Activated T-cell treated with anti-CD3 and anti-CD28 coated beads, Interleukin-2, amount 50 U/mL, for 72 hours (primary cell): ENCODE measurements around the gene FOXJ1. TPM values are rescaled to one million over a fixed set of nuclear protein-coding genes. Genes with fewer than 3 reads are reported as not detected.

Experiments used
- ATAC-seq, 2 donors: fragments of 150-1000 bp; cut with Tn5 transposase; replicated peaks in 1 of 2; 2 replicates each; pipeline ENCODE4 v1.10.0; 2021; ENCODE audit warnings: moderate library complexity in 2 of 2, mild to moderate bottlenecking in 1 of 2
- DNase-seq, 2 donors: peaks; one replicate each; pipeline ENCODE4 v3.0.0; 2021 to 2022; ENCODE audit warnings: mixed read lengths in 1 of 2
- H3K27ac Mint-ChIP-seq: one replicate; pipeline ENCODE4 v1.8.0; 2022; ENCODE audit warnings: mild to moderate bottlenecking, moderate library complexity, mixed read lengths
- H3K27me3 Mint-ChIP-seq: one replicate; pipeline ENCODE4 v1.8.0; 2022; ENCODE audit warnings: low read depth, mixed read lengths
- H3K36me3 Mint-ChIP-seq, 2 donors: one replicate each; pipeline ENCODE4 v1.8.0; 2022; ENCODE audit warnings: mixed read lengths in 2 of 2, mild to moderate bottlenecking in 1 of 2; ENCODE audit not compliant: insufficient read depth in 2 of 2
- H3K4me1 Mint-ChIP-seq: one replicate; pipeline ENCODE4 v1.8.0; 2022; ENCODE audit warnings: low read depth, mixed read lengths
- H3K4me3 Mint-ChIP-seq, 2 donors: one replicate each; pipeline ENCODE4 v1.8.0; 2022; ENCODE audit warnings: mild to moderate bottlenecking in 2 of 2, mixed read lengths in 2 of 2, moderate library complexity in 2 of 2
- H3K9me3 Mint-ChIP-seq, 2 donors: one replicate each; pipeline ENCODE4 v1.8.0; 2022; ENCODE audit warnings: mixed read lengths in 2 of 2
- total RNA-seq, 2 donors: library from RNA; stranded (reverse); gene quantifications; one replicate each; pipeline ENCODE4 v1.2.3, GENCODE V29; 2022

The FOXJ1 gene
- total RNA-seq, 2 donors from 2014 or later, result 1.4 to 1.5 TPM

DNA sequence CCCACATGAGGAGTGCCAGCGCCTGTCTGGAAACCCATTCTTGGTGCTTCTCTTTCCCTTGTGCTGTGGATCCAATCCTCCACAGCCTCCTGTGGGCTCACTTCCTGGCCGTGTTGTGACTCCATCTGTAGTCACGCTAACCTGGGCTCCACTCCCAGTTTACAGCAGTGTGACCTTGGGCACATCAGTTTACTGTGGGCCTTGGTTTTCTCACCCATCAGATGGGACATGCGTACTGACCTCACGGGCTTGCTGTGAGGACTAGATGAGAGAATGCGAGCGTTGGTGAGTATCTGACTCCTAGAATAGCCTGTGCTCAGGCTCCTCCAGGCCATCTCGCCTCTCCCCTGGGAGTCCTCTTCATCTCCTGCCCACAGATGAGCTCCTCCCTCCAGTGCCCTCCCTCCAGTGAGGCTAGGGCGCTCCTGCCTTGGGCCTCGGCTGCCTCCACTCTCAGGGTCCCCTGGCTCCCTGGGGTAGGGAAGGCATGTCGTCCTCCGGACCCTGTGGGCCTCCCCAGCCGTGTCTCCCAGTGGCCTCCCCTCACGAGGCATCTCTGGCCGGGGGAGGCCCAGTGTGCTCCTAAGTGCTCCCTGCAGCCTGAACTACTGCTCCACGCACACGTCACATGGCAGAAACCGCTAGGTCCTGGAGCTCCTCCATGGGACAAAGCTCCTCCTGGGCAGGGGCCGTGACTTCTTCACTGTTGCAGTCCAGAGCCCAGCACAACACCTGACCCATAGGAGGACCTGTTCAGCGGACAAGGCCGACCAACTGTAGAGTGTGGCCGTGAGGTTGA is 5.2 kb upstream of the FOXJ1 start:
- H3K4me1 Mint-ChIP-seq, result peaks cover 60% of the 10 kb centered on the region
- peaks cover 3 to 15% of the 10 kb centered on the region in 2 donors for H3K36me3 Mint-ChIP-seq
- no peaks in the 10 kb centered on the region for H3K9me3 Mint-ChIP-seq
- H3K4me3 Mint-ChIP-seq, result peak overlapping the region; percentile 61 to 74
- no peaks in the 10 kb centered on the region for H3K27me3 Mint-ChIP-seq
- peak overlapping the region; percentile 92 for H3K27ac Mint-ChIP-seq
- ATAC-seq (peak; percentile 27 to 45), DNase-seq (no peak)

DNA sequence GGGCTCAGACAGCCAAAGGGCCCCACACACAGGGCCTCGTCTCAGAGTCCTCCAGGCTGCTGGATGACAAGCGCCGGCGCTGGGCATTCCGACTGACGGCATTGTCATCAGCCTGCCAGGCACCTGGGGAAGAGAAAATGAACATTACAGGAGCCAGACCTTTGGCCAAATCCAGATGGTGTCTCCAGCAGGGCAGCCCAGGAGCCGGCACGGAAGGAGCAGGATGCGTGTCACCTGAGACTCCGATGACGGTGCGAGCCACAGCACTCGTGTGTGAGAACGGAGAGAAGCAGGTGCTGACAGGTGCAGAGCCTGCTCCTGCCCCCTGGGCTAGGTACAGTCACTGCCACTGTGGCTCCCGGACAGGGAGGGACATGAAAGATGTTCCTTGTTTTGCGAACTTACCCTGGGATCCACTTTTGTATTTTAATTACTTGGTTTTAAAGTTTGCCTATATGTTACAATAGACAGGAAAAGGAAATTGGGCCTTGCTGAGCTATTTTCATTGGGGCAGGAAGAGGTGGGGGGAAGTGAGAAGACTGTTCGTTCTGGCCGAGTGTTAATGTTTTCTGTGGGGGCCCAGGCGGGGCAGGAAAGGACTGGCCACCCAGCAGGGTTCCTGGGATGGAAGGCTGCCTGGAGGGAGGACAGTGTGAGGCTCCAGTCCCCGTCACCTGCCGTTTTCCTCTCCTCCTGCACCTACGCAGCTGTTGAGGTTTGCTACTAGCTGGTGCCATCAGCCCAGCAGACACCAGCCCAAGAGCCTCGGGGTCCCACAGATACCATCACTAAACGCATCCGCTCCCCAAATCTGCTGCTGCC is 4.4 kb upstream of the FOXJ1 start:
- Mint-ChIP-seq H3K4me1 (peaks cover 57% of the 10 kb centered on the region), H3K27me3 (no peaks in the 10 kb centered on the region), H3K27ac (peak overlapping the region; percentile 92), H3K4me3 (peak overlapping the region; percentile 61 to 74), H3K36me3 (peaks cover 0 to 10% of the 10 kb centered on the region in 2 donors), H3K9me3 (no peaks in the 10 kb centered on the region)
- ATAC-seq, result peak; percentile 4 to 37
- peak; percentile 39 to 40 for DNase-seq

DNA sequence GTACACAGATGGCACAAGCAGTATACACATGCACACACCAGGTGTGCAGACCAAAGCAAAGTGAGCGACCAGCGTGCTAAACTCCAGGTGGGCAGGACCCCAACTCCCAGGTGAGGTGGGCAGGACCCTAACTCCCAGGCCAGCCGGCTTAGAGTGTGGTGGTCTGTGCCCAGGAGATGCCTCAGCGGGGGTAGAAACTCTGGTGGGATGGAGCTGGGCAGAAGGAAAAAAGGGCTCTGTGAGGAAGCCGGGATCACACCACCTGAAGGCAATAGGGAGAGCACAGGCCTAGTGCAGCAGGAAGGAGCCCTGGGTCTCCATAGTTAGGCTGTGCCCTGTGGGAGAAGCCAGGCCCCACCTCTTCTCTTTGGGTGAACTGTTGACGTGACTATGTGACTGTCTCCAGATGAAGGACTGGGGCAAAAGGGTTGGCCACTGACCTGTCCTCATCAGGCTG is 1.6 kb upstream of the FOXJ1 start:
- DNase-seq (no peak), ATAC-seq (no peak)
- Mint-ChIP-seq H3K9me3 (no peaks in the 10 kb centered on the region), H3K36me3 (peaks cover 0 to 2% of the 10 kb centered on the region in 2 donors), H3K27me3 (no peaks in the 10 kb centered on the region), H3K4me1 (peaks cover 62% of the 10 kb centered on the region), H3K4me3 (peak overlapping the region; percentile 49 to 80), H3K27ac (peak overlapping the region; percentile 8)

DNA sequence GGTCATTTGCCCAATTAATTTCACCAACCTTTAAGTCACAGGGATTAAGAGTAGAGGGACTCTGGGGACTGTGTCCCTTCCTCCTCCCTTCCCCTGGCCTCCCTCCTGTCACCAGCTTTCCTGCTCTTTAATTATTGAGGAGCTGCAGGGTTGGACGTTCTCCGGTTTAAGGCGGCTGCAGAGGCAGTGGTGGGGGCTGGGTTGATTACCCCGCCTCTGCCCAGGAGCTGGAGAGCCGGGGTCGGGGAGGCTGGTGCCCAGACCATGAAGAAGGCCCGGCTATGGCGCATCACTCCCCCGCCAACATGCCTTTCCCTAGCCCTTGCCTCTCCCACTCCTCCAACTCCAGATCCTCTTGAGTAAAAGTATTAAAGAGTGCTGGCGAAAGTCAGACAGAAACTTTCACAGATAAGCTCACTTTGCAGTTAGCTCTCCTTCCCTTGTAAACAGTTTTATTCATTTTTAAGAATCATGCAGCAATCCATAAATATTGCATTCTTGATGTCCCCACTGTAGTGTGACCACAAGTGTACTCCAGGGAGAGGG is 1.1 kb upstream of the FOXJ1 start:
- peaks cover 62% of the 10 kb centered on the region for H3K4me1 Mint-ChIP-seq
- ATAC-seq, result no peak
- no peaks in the 10 kb centered on the region for H3K9me3 Mint-ChIP-seq
- no peak for DNase-seq
- no peaks in the 10 kb centered on the region for H3K27me3 Mint-ChIP-seq
- H3K4me3 Mint-ChIP-seq, result peak overlapping the region; percentile 80 to 81
- H3K36me3 Mint-ChIP-seq, result no peaks in the 10 kb centered on the region
- H3K27ac Mint-ChIP-seq, result peak overlapping the region; percentile 8

DNA sequence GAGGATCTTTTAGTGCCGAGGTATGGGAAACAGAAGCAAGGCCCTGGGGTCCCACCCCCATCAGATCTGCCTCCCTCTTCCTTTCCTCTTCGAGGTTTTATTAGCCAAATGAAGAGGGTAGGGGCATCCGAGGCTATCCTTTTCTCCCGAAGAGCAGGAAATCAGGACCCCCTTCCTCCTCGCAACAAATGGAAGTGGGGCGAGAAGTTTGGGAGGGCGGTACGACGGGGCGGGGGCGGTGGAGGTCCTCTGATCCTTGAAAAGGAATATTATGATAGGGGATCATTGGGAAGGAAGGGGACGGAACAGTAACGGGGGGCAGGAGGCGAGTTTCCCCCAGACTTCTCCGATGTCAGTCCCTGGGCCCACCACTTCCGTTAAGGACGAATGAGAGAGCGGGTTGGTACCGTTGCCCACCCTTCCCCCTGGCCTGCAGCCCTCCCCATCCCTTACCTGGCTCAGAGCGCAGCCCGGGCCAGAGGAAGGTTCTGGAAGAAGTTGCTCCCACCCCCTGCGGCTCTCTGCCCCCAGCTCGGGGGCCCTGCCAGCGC is 309 bp downstream of the FOXJ1 start:
- Mint-ChIP-seq H3K27me3 (no peaks in the 10 kb centered on the region), H3K36me3 (no peaks in the 10 kb centered on the region), H3K9me3 (no peaks in the 10 kb centered on the region), H3K27ac (no peak overlapping the region), H3K4me1 (peaks cover 50% of the 10 kb centered on the region), H3K4me3 (peak overlapping the region; percentile 74 to 80)
- ATAC-seq (no peak), DNase-seq (no peak)

DNA sequence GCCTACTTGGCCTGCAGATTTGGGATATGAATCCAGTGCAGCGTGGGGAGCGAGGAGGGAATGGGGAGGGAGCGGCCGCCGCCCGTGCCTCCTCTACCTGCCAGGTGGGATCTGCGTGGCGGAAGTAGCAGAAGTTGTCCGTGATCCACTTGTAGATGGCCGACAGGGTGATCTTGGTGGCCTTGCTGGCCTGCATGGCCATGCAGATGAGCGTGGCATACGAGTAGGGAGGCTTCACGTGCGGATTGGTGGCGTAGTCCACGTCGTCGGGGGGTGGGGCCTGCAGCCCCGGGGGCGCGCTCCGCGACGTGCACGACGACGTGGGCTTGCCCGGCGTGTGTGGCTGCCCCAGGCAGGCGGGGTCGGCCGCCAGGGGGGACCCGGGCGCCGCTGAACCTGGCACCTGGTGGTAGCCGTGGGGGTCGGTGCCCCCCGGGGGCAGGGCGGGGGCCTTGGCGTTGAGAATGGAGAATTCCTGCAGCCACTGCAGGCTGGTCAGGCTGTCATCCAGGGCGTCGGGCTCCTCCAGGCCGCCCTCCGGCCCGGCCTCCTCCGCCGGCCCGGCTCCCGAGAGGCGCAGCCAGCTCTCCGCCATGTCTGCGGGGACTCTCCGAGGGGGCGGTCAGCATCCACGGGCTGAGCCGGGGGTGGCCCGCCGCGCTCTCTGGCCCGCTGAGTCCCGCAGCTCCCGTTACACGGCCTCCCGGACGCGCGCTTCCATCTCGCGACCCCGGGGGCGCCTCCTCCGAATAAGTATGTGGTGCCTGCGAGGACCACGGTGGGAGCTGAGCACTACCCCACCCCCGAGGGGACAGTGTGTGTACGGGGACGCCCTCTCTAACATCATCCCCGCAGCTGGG is 1.0 kb downstream of the FOXJ1 start:
- ATAC-seq (peak; percentile 54 to 56), DNase-seq (peak; percentile 57 to 67)
- H3K4me1 Mint-ChIP-seq, result peaks cover 48% of the 10 kb centered on the region
- no peaks in the 10 kb centered on the region for H3K9me3 Mint-ChIP-seq
- no peaks in the 10 kb centered on the region for H3K36me3 Mint-ChIP-seq
- H3K27ac Mint-ChIP-seq, result peak overlapping the region; percentile 33
- peak overlapping the region; percentile 74 to 80 for H3K4me3 Mint-ChIP-seq
- H3K27me3 Mint-ChIP-seq, result no peaks in the 10 kb centered on the region

DNA sequence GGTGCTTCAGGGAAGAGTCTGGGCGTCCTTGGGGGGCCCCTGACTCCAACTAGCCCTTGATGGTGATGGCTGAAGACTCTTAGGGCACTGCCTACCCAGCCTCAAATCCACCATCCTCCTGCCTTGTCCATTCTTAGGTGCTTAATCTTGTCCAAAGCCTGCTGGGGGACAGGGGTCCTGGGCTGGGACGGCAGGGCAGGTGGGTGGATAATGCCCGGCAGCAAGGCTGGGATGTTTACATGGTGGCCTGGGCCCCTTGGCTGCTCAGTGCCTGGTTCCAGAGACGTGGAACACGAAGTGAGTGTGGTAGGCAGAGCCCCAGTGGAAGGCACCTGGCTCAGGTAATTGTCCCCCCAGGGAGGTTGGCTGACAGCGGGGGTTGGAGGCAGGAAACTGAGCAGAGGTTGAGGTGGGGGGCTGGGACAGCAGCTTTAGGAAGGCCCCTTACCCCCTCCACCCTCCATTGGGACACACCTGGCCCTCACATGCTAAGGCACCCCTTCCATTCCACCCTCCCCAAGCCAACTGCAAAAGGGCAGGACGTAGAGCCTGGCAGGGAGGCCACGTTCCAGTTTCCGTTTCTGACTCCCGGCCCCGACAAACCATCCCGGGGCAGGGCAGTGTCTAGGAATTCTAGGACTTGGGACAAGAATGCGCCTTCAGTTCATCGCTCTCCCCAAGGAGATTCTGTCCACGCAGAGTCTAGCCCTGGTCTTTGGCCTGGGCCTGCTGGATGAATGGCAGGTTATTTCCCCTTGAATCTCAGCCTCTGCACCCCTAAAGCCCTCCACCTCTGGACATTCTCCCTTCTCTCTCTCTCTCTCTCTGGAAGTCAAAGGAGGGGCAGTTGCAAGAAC is 1.9 kb downstream of the FOXJ1 start:
- Mint-ChIP-seq H3K27ac (peak overlapping the region; percentile 33), H3K4me3 (peak overlapping the region; percentile 54 to 75), H3K36me3 (no peaks in the 10 kb centered on the region), H3K4me1 (peaks cover 42% of the 10 kb centered on the region), H3K27me3 (no peaks in the 10 kb centered on the region), H3K9me3 (no peaks in the 10 kb centered on the region)
- no peak for DNase-seq
- no peak for ATAC-seq

DNA sequence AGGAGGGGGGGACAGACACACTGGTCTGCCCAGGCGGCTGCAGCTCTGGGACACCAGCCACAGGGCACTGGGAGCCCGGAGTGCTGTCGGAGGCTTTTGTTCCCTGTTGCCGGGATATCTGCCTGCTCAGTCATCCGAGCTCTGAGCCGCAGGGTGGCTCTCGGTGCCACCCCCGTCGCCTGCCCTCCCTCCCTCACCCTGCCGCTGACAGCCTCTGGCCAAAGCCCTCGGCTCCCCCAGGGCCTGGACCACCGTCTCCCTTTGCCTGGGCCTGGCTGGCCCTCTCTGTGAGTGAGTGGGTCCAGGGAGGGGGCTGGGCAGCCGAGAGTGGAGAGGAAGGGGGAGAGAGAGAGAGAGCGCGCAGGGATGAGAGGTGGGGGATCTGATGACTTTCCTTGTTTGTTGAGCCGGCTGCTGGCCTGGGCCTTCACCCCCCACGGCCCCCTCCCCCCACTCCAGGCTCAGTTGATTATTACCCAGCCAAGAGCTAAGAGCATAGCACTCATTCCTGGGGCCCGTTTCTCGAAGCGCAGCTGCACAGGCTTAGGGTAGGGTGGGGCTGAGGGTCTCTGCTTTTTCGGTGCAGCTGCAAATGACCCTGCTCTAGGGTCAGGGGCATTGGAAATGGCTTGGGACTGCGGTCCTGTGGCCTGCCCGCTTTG is 2.7 kb downstream of the FOXJ1 start:
- Mint-ChIP-seq H3K9me3 (no peaks in the 10 kb centered on the region), H3K4me3 (peak overlapping the region in 1 of 2 donors; percentile 39), H3K27ac (no peak overlapping the region), H3K36me3 (no peaks in the 10 kb centered on the region), H3K4me1 (peaks cover 38% of the 10 kb centered on the region), H3K27me3 (no peaks in the 10 kb centered on the region)
- ATAC-seq (no peak), DNase-seq (no peak)

DNA sequence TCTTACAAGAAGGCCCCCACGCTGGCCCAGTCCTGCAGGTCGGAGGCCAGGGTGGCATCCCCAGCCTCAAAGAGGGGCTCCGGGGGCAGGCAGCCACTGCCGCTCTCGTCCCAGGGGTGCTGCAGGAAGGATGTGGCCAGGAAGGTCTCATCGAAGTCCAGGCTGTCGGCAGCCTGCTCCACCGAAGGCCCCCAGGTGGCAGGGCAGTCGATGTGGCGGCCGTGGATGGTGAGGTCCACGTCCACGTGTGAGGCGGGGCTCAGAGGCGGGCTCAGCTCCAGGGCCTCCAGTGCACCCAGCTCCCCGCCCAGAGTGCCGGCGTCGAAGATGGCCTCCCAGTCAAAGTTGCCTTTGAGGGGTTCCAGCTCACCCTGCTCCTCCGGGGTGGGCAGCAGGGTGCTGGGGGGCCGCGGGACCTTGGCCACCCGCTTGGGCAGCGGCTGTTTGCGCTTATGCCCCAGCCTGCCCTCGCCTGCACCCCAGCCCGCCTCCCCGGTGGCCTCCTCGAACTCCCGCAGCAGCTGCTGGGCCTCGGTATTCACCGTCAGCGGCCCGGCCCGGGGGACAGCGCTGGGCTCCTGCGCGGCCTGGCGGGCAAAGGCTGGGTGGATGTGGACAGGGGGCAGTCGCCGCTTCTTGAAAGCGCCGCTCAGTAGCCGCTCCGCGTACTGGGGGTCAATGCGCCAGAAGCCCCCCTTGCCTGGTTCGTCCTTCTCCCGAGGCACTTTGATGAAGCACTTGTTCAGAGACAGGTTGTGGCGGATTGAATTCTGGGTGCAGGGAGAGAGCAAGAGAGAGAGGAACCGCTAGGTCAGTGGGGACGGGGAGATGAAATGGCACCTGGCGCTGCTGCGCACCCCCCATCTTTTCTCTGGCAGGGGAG is 3.5 kb downstream of the FOXJ1 start:
- Mint-ChIP-seq H3K9me3 (no peaks in the 10 kb centered on the region), H3K36me3 (no peaks in the 10 kb centered on the region), H3K4me1 (peaks cover 32% of the 10 kb centered on the region), H3K27ac (no peak overlapping the region), H3K27me3 (no peaks in the 10 kb centered on the region), H3K4me3 (no peak overlapping the region)
- DNase-seq (no peak), ATAC-seq (no peak)

DNA sequence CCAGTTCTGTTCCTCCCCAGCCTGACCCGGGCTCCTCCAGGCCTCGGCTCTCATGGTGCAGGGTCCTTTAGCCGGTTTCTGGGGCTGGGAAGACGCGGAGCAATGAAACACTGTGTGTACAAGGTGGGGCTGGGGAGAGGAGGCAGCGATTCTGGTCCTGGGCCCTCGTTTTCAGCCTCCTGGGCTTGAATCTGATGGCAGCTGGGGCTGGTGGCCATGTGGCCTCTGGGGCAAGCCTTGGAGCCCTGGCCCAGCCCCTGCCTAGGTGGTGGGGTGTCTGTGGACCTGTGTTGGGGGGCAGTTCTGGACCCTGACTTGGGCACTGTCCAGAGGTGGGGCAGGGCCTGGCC is 4.1 kb downstream of the FOXJ1 start:
- H3K4me3 Mint-ChIP-seq, result no peak overlapping the region
- DNase-seq, result no peak

More for the DNA sequence above, 4.1 kb downstream of the FOXJ1 start:
- H3K27me3 Mint-ChIP-seq, result no peaks in the 10 kb centered on the region
- no peaks in the 10 kb centered on the region for H3K9me3 Mint-ChIP-seq
- H3K27ac Mint-ChIP-seq, result no peak overlapping the region
- ATAC-seq, result no peak
- H3K4me1 Mint-ChIP-seq, result peaks cover 26% of the 10 kb centered on the region
- H3K36me3 Mint-ChIP-seq, result no peaks in the 10 kb centered on the region
